22Rv1 (cell line): ENCODE data around the gene EDEM1.

Experiments
- ZFX ChIP-seq: fragments of 450-650 bp; IDR thresholded peaks from 2 replicates; pipeline ENCODE4 v1.6.1; 2017; ENCODE audit warnings: antibody characterized with exemption, borderline replicate concordance
- TF ChIP-seq, protein P1 (sequence below): fragments of 450-650 bp; IDR thresholded peaks from 2 replicates; pipeline ENCODE4 v1.5.1; 2017; ENCODE audit warnings: mild to moderate bottlenecking

DNA sequence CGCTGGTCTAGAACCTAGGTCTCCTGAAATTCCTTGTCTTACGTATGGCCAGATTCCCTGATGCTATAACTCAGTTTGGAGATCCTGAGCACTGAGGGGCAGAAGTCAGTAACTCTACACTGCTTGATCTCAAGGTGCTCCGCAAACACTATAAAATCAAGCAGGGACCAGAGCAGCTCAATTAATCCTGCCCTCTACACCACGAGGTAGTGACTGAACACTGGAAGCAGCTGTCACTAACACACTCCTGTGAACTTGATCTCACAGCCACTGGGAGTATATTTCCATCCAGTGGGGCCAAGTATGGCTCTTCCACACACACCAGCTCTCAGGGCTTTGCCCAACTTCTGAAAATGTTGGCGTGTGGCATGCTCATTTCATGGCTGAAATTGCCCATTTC, 51.0 kb downstream of the EDEM1 start:
- TF ChIP-seq, protein P1, sequence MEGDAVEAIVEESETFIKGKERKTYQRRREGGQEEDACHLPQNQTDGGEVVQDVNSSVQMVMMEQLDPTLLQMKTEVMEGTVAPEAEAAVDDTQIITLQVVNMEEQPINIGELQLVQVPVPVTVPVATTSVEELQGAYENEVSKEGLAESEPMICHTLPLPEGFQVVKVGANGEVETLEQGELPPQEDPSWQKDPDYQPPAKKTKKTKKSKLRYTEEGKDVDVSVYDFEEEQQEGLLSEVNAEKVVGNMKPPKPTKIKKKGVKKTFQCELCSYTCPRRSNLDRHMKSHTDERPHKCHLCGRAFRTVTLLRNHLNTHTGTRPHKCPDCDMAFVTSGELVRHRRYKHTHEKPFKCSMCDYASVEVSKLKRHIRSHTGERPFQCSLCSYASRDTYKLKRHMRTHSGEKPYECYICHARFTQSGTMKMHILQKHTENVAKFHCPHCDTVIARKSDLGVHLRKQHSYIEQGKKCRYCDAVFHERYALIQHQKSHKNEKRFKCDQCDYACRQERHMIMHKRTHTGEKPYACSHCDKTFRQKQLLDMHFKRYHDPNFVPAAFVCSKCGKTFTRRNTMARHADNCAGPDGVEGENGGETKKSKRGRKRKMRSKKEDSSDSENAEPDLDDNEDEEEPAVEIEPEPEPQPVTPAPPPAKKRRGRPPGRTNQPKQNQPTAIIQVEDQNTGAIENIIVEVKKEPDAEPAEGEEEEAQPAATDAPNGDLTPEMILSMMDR: no peak
- TF ChIP-seq ZFX: no peak
